Liver (tissue), 9 donors: ENCODE measurements around the gene PWWP2B. TPM values are rescaled to one million over a fixed set of nuclear protein-coding genes. Genes with fewer than 3 reads are reported as not detected.

Experiments used
- DNase-seq: peaks from one replicate; pipeline ENCODE4 v3.0.0-alpha.2; 2017; ENCODE audit warnings: low spot score
- H3K27ac ChIP-seq, 2 donors: one replicate each; pipeline ENCODE4 v1.7.0; 2013; ENCODE audit warnings: inconsistent platforms in 2 of 2, low read length in 2 of 2, control low read depth in 1 of 2, low read depth in 1 of 2, mild to moderate bottlenecking in 1 of 2
- H3K27me3 ChIP-seq, 4 donors: one replicate each; pipeline versions ENCODE4 v1.6.1 to v1.7.0; 2013; ENCODE audit warnings: low read length in 3 of 4, inconsistent platforms in 1 of 4, mild to moderate bottlenecking in 1 of 4, moderate library complexity in 1 of 4; ENCODE audit not compliant: control insufficient read depth in 4 of 4, insufficient read depth in 4 of 4
- H3K36me3 ChIP-seq, 4 donors: one replicate each; pipeline versions ENCODE4 v1.6.1 to v1.7.0; 2013; ENCODE audit warnings: low read length in 3 of 4, mild to moderate bottlenecking in 3 of 4, low read depth in 1 of 4, moderate library complexity in 1 of 4; ENCODE audit not compliant: control insufficient read depth in 4 of 4, insufficient read depth in 3 of 4
- H3K4me1 ChIP-seq, 4 donors: one replicate each; pipeline versions ENCODE4 v1.6.1 to v1.7.0; 2013; ENCODE audit warnings: low read length in 3 of 4, mild to moderate bottlenecking in 3 of 4, moderate library complexity in 1 of 4; ENCODE audit not compliant: control insufficient read depth in 4 of 4, insufficient read depth in 4 of 4
- H3K4me3 ChIP-seq, 3 donors: one replicate each; pipeline versions ENCODE4 v1.6.1 to v1.7.0; 2013; ENCODE audit warnings: low read length in 3 of 3, control low read depth in 1 of 3, low read depth in 1 of 3, mild to moderate bottlenecking in 1 of 3
- H3K9ac ChIP-seq, 2 donors: one replicate each; pipeline ENCODE4 v1.7.0; 2013; ENCODE audit warnings: low read length in 2 of 2, mild to moderate bottlenecking in 2 of 2, moderate library complexity in 2 of 2, control low read depth in 1 of 2, low read depth in 1 of 2
- H3K9me3 ChIP-seq, 4 donors: one replicate each; pipeline versions ENCODE4 v1.6.1 to v1.7.0; 2013; ENCODE audit warnings: low read length in 3 of 4; ENCODE audit not compliant: control insufficient read depth in 4 of 4
- ATF3 ChIP-seq: IDR thresholded peaks from 2 replicates; pipeline ENCODE4 v1.6.1; 2016; ENCODE audit warnings: antibody characterized with exemption
- CTCF ChIP-seq: fragments of 150-350 bp; IDR thresholded peaks from 2 replicates; pipeline ENCODE4 v1.5.1; 2017; ENCODE audit warnings: improper control_type of control experiment, low read depth, low read length; ENCODE audit not compliant: missing input control
- EGR1 ChIP-seq, 2 donors: IDR thresholded peaks; 2 replicates each; pipeline ENCODE4 v1.6.1; 2016 to 2018; ENCODE audit warnings: antibody characterized with exemption in 2 of 2, low read depth in 2 of 2
- FOXA1 ChIP-seq: IDR thresholded peaks from 2 replicates; pipeline ENCODE4 v1.6.1; 2016; ENCODE audit warnings: antibody characterized with exemption
- FOXA2 ChIP-seq: IDR thresholded peaks from 2 replicates; pipeline ENCODE4 v1.6.1; 2016; ENCODE audit warnings: antibody characterized with exemption
- GABPA ChIP-seq, 2 donors: IDR thresholded peaks in 1 of 2; conservative IDR thresholded peaks in 1 of 2; 2 replicates each; pipeline ENCODE4 v1.6.1; 2016; ENCODE audit warnings: antibody characterized with exemption in 2 of 2, mild to moderate bottlenecking in 1 of 2, moderate library complexity in 1 of 2
- HNF4A ChIP-seq, 2 donors: conservative IDR thresholded peaks; 2 replicates each; pipeline ENCODE4 v1.6.1; 2016; ENCODE audit warnings: antibody characterized with exemption in 2 of 2, mild to moderate bottlenecking in 2 of 2
- HNF4G ChIP-seq: IDR thresholded peaks from 2 replicates; pipeline ENCODE4 v1.6.1; 2016; ENCODE audit warnings: antibody characterized with exemption
- JUND ChIP-seq, 2 donors: IDR thresholded peaks; 2 replicates each; pipeline ENCODE4 v1.6.1; 2016; ENCODE audit warnings: antibody characterized with exemption in 2 of 2
- MAX ChIP-seq: IDR thresholded peaks from 2 replicates; pipeline ENCODE4 v1.6.1; 2016; ENCODE audit warnings: antibody characterized with exemption
- NR2F2 ChIP-seq: IDR thresholded peaks from 2 replicates; pipeline ENCODE4 v1.6.1; 2016; ENCODE audit warnings: antibody characterized with exemption
- RAD21 ChIP-seq, 2 donors: IDR thresholded peaks; 2 replicates each; pipeline ENCODE4 v1.6.1; 2016; ENCODE audit warnings: antibody characterized with exemption in 2 of 2, mild to moderate bottlenecking in 2 of 2
- REST ChIP-seq: IDR thresholded peaks from 2 replicates; pipeline ENCODE4 v1.6.1; 2016; ENCODE audit warnings: antibody characterized with exemption, mild to moderate bottlenecking
- RXRA ChIP-seq, 2 donors: IDR thresholded peaks; 2 replicates each; pipeline ENCODE4 v1.6.1; 2017 to 2018; ENCODE audit warnings: antibody characterized with exemption in 2 of 2, mild to moderate bottlenecking in 1 of 2
- TAF1 ChIP-seq: conservative IDR thresholded peaks from 2 replicates; pipeline ENCODE4 v1.6.1; 2016; ENCODE audit warnings: antibody characterized with exemption, mild to moderate bottlenecking
- YY1 ChIP-seq: IDR thresholded peaks from 2 replicates; pipeline ENCODE4 v1.6.1; 2016; ENCODE audit warnings: antibody characterized with exemption, mild to moderate bottlenecking
- ZBTB33 ChIP-seq: IDR thresholded peaks from 2 replicates; pipeline ENCODE4 v1.6.1; 2016; ENCODE audit warnings: antibody characterized with exemption
- WGBS: extraction: QIAGEN DNeasy Blood & Tissue Kit; methylation state at CpG from one replicate; pipeline ENCODE4 v1.1.7; 2013; 5-methylcytosine and 5-hydroxymethylcytosine counted together
- polyA plus RNA-seq, 2 donors: library from polyadenylated mRNA; stranded (reverse) in 1 of 2; unstranded in 1 of 2; fragments of 200-250 nt in 1 of 2; fragments of >200 nt in 1 of 2; fragmentation: Nextera tagmentation in 1 of 2; extraction: Ambion mirVana in 1 of 2; gene quantifications; one replicate each; pipeline versions ENCODE4 v1.2.1 to v1.2.3, GENCODE V29; 2013 to 2015
- total RNA-seq, 2 donors: library from RNA; depleted of rRNA; stranded (reverse); fragments of >200 nt; gene quantifications; one replicate each; pipeline ENCODE4 v1.2.3, GENCODE V29; 2014
- donor health status: healthy.
- donor health status: healthy.
- donor health status: healthy.
- donor health status: healthy.
- donor health status: healthy.

The PWWP2B gene
- total and polyA plus RNA-seq, 4 donors: 0.75 to 4.2 (median 3.6) TPM

- no peak overlapping the region for H3K4me3 ChIP-seq
- no peaks in the 10 kb centered on the region for H3K27me3 ChIP-seq
- H3K9me3 ChIP-seq: no peaks in the 10 kb centered on the region
- no peak for DNase-seq
- no peak overlapping the region for H3K9ac ChIP-seq
- H3K36me3 ChIP-seq: peaks cover 0 to 11% (median 6%) of the 10 kb centered on the region in 4 donors
- TF ChIP-seq TAF1 (no peak), GABPA (IDR thresholded peaks at IDR 0.05 in 1 of 2, conservative IDR thresholded peaks at IDR 0.05 in 1 of 2) (no peak), EGR1 (IDR thresholded peaks at IDR 0.05; ENCODE audit: low read depth in 2 of 2) (no peak), CTCF (no peak), NR2F2 (no peak), FOXA1 (no peak), HNF4G (no peak), RAD21 (IDR thresholded peaks at IDR 0.05) (no peak), RXRA (IDR thresholded peaks at IDR 0.05) (no peak), ZBTB33 (no peak), ATF3 (no peak), FOXA2 (no peak), REST (no peak), MAX (no peak), HNF4A (conservative IDR thresholded peaks at IDR 0.05) (no peak)
- 83% methylated on average over 9 of the region's 9 CpGs for WGBS
- H3K27ac ChIP-seq: no peak overlapping the region
- H3K4me1 ChIP-seq: no peaks in the 10 kb centered on the region
These were observed 30.5 kb upstream of the PWWP2B start for GRCh38 chr10:132366499-132366898.

- WGBS: 86% methylated on average over 4 of the region's 4 CpGs
- no peak for DNase-seq
- no peak overlapping the region for H3K9ac ChIP-seq
- H3K4me3 ChIP-seq: no peak overlapping the region
- no peaks in the 10 kb centered on the region for H3K27me3 ChIP-seq
- H3K9me3 ChIP-seq: no peaks in the 10 kb centered on the region
- peaks cover 0 to 11% (median 6%) of the 10 kb centered on the region in 4 donors for H3K36me3 ChIP-seq
- no peaks in the 10 kb centered on the region for H3K4me1 ChIP-seq
- no peak overlapping the region for H3K27ac ChIP-seq
- no peak for TF ChIP-seq ATF3
- no peak for TF ChIP-seq JUND (IDR thresholded peaks at IDR 0.05)
- no peak for TF ChIP-seq ZBTB33
- TF ChIP-seq MAX: no peak
- no peak for TF ChIP-seq NR2F2
- TF ChIP-seq FOXA1: no peak
- no peak for TF ChIP-seq RAD21 (IDR thresholded peaks at IDR 0.05)
- no peak for TF ChIP-seq TAF1
- no peak for TF ChIP-seq REST
- TF ChIP-seq HNF4A (conservative IDR thresholded peaks at IDR 0.05): no peak
- TF ChIP-seq EGR1 (IDR thresholded peaks at IDR 0.05; ENCODE audit: low read depth in 2 of 2): no peak
- TF ChIP-seq FOXA2: no peak
- no peak for TF ChIP-seq RXRA (IDR thresholded peaks at IDR 0.05)
- TF ChIP-seq YY1: no peak
These were observed 28.6 kb upstream of the PWWP2B start for GRCh38 chr10:132368391-132368790.
